K562 (cell line): ENCODE measurements around the gene ZNF629. TPM values are rescaled to one million over a fixed set of nuclear protein-coding genes. Genes with fewer than 3 reads are reported as not detected.
A peak's percentile ranks its signal among the peaks of the same experiment; 100 is the strongest.

Experiments used
- LEF1 ChIP-seq: fragments of 450-650 bp; IDR thresholded peaks from 2 replicates; pipeline ENCODE4 v1.6.1; 2016; ENCODE audit warnings: mild to moderate bottlenecking
- NFRKB ChIP-seq: fragments of 450-650 bp; IDR thresholded peaks from 2 replicates; pipeline ENCODE4 v1.6.1; 2016; ENCODE audit warnings: low read depth
- PKNOX1 ChIP-seq: fragments of 450-650 bp; IDR thresholded peaks from 2 replicates; pipeline ENCODE4 v1.6.1; 2016
- RBM39 ChIP-seq: fragments of 200-400 bp; formaldehyde crosslinking; optimal IDR thresholded peaks from 2 replicates; pipeline ENCODE3; 2018; ENCODE audit warnings: low read depth, low read length
- ZBTB11 ChIP-seq, 3 experiments: fragments of 200-800 bp in 1 of 3; fragments of 250-450 bp in 1 of 3; fragments of 450-650 bp in 1 of 3; sonication (Bioruptor Pico) in 1 of 3; sonication (Bioruptor generic) in 1 of 3; formaldehyde crosslinking in 1 of 3; IDR thresholded peaks; 2 replicates each; pipeline versions ENCODE4 v1.6.1 to v1.8.0; 2016 to 2022; ENCODE audit warnings: mild to moderate bottlenecking in 2 of 3, missing genetic modification characterization in 2 of 3, missing compliant biosample characterization in 1 of 3, moderate library complexity in 1 of 3
- ZHX1 ChIP-seq: fragments of 150-350 bp; conservative IDR thresholded peaks from 2 replicates; pipeline ENCODE4 v1.6.1; 2014; ENCODE audit warnings: low read length
- ZNF197 ChIP-seq: fragments of 200-800 bp; sonication (Bioruptor generic); IDR thresholded peaks from 2 replicates; pipeline ENCODE4 v1.6.1; 2016; ENCODE audit warnings: low read depth, missing genetic modification characterization, missing compliant biosample characterization
- ZNF3 ChIP-seq: fragments of 250-450 bp; sonication (Bioruptor Pico); IDR thresholded peaks from 2 replicates; pipeline ENCODE4 v1.5.0; 2021; ENCODE audit warnings: mild to moderate bottlenecking, moderate library complexity
- ZNF778 ChIP-seq: fragments of 450-650 bp; formaldehyde crosslinking; IDR thresholded peaks from 2 replicates; pipeline ENCODE4 v1.4.0; 2020; ENCODE audit warnings: mild to moderate bottlenecking, moderate library complexity
- ZNF780A ChIP-seq: fragments of 250-450 bp; sonication (Bioruptor Pico); IDR thresholded peaks from 2 replicates; pipeline ENCODE4 v1.5.0; 2021; ENCODE audit warnings: mild to moderate bottlenecking
- polyA plus RNA-seq, 8 experiments: library from polyadenylated mRNA; depleted of rRNA in 4 of 8; stranded (reverse) in 5 of 8; unstranded in 3 of 8; fragments of >200 nt; fragmentation: Nextera tagmentation in 2 of 8; fragmentation: Illumina TruSeq in 1 of 8; extraction: Ambion mirVana in 2 of 8; extraction: Trizol in 1 of 8; gene quantifications; 2 replicates each; pipeline versions ENCODE4 v1.2.1 to v1.2.3, GENCODE V29; 2011 to 2014; ENCODE audit warnings: inconsistent platforms in 1 of 8, missing spikeins in 1 of 8
- total RNA-seq, 7 experiments: library from RNA; depleted of rRNA in 6 of 7; stranded (reverse); fragments of >200 nt in 6 of 7; fragmentation: Illumina TruSeq in 2 of 7; extraction: Trizol in 2 of 7; gene quantifications; 2 replicates each; pipeline versions ENCODE4 v1.2.1 to v1.2.3, GENCODE V29; 2011 to 2021; ENCODE audit warnings: low replicate concordance in 1 of 7
- TF ChIP-seq, protein P1 (sequence below): IDR thresholded peaks from 2 replicates; pipeline ENCODE4 v1.6.1; 2016; ENCODE audit warnings: missing genetic modification characterization, missing compliant biosample characterization
- TF ChIP-seq, protein P2 (sequence below): fragments of 250-450 bp; sonication (Bioruptor Pico); IDR thresholded peaks from 2 replicates; pipeline ENCODE4 v1.5.0; 2020; ENCODE audit warnings: mild to moderate bottlenecking
- TF ChIP-seq, protein P3 (sequence below), 2 experiments: fragments of 250-450 bp in 1 of 2; fragments of 450-650 bp in 1 of 2; sonication (Bioruptor Pico) in 1 of 2; IDR thresholded peaks; 2 replicates each; pipeline versions ENCODE4 v1.6.1 to v1.8.0; 2016 to 2021; ENCODE audit warnings: mild to moderate bottlenecking in 2 of 2, moderate library complexity in 2 of 2, missing compliant biosample characterization in 1 of 2, missing genetic modification characterization in 1 of 2

The ZNF629 gene
- total and polyA plus RNA-seq, 9 of the 15 experiments (the other 6 are each of a cell fraction or from before 2014, with no cell fraction given) = 0.44 to 18.8 (median 7.4) TPM

- TF ChIP-seq, protein P1, sequence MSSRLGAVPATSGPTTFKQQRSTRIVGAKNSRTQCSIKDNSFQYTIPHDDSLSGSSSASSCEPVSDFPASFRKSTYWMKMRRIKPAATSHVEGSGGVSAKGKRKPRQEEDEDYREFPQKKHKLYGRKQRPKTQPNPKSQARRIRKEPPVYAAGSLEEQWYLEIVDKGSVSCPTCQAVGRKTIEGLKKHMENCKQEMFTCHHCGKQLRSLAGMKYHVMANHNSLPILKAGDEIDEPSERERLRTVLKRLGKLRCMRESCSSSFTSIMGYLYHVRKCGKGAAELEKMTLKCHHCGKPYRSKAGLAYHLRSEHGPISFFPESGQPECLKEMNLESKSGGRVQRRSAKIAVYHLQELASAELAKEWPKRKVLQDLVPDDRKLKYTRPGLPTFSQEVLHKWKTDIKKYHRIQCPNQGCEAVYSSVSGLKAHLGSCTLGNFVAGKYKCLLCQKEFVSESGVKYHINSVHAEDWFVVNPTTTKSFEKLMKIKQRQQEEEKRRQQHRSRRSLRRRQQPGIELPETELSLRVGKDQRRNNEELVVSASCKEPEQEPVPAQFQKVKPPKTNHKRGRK (tag) = no peak
- TF ChIP-seq RBM39 (no peak), PKNOX1 (peak; percentile 86), ZHX1 (no peak), ZNF197 (CRISPR knock-in tag) (no peak), ZNF780A (CRISPR knock-in tag) (no peak), LEF1 (no peak), ZBTB11 (CRISPR knock-in tag; IDR thresholded peaks at IDR 0.05) (peak in 1 of 3 experiments; percentile 69; a peak in 2 of 6 replicates), ZNF3 (no peak), ZNF778 (CRISPR knock-in tag) (no peak), NFRKB (no peak; the same call in 1 of the 2 replicates)
- TF ChIP-seq, protein P2, sequence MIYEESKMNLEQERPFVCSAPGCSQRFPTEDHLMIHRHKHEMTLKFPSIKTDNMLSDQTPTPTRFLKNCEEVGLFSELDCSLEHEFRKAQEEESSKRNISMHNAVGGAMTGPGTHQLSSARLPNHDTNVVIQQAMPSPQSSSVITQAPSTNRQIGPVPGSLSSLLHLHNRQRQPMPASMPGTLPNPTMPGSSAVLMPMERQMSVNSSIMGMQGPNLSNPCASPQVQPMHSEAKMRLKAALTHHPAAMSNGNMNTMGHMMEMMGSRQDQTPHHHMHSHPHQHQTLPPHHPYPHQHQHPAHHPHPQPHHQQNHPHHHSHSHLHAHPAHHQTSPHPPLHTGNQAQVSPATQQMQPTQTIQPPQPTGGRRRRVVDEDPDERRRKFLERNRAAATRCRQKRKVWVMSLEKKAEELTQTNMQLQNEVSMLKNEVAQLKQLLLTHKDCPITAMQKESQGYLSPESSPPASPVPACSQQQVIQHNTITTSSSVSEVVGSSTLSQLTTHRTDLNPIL = no peak
- TF ChIP-seq, protein P3, sequence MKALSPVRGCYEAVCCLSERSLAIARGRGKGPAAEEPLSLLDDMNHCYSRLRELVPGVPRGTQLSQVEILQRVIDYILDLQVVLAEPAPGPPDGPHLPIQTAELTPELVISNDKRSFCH (CRISPR knock-in tag; IDR thresholded peaks at IDR 0.05) = no peak
- TF ChIP-seq, protein P3 (tag; IDR thresholded peaks at IDR 0.05) = peak; percentile 63; the same call in 1 of the 2 replicates
Measured at GRCh38 chr16:30747799-30748633, 39.0 kb downstream of the ZNF629 start, which contains the start of gene PHKG2 (continued).
